Upper lobe of left lung (tissue), 4 donors: ENCODE results near the gene GALNT2.

Experiments
- POLR2A ChIP-seq, 4 donors: fragments of 450-650 bp; IDR thresholded peaks; one replicate each; pipeline ENCODE4 v1.5.1; 2016 to 2017; ENCODE audit warnings: antibody characterized with exemption in 4 of 4, mild to moderate bottlenecking in 2 of 4
- POLR2AphosphoS5 ChIP-seq, 2 donors: sonication (generic); formaldehyde crosslinking; IDR thresholded peaks; one replicate each; pipeline ENCODE4 v1.5.1; 2017; ENCODE audit warnings: antibody characterized with exemption in 2 of 2
- TF ChIP-seq, protein P1 (sequence below), 6 experiments: fragments of 450-650 bp in 4 of 6; fragments of 200-600 bp in 2 of 6; sonication (generic) in 2 of 6; IDR thresholded peaks; one replicate each; pipeline ENCODE4 v1.5.1; 2016 to 2019; ENCODE audit warnings: antibody characterized with exemption in 6 of 6

DNA sequence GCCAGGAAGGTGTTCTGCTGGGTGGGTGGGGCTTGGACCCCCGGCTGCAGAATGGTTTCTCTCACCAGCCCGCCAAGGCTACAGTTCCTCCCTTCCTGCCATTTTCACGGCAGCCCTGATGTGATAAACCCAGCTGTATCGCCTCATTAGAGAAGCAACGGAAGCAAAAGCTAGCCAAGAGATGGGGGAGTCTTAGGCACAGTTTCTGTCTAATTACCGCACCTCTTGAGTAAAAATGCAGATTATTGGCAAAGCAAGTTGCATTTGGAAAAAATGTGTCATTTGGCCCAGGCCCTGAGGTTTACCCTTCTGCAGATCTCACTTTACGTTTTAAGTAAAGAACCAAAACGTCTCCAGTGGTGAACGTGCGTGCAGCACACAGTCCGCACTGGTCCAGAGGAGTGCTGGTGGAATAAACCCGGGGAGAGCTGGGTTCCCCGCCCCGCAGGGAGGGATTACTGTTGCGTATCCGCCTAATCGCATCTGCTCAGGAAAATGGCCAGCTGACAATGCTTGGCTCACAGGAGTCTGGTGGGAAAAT, 109.9 kb downstream of the GALNT2 start:
- TF ChIP-seq, protein P1, sequence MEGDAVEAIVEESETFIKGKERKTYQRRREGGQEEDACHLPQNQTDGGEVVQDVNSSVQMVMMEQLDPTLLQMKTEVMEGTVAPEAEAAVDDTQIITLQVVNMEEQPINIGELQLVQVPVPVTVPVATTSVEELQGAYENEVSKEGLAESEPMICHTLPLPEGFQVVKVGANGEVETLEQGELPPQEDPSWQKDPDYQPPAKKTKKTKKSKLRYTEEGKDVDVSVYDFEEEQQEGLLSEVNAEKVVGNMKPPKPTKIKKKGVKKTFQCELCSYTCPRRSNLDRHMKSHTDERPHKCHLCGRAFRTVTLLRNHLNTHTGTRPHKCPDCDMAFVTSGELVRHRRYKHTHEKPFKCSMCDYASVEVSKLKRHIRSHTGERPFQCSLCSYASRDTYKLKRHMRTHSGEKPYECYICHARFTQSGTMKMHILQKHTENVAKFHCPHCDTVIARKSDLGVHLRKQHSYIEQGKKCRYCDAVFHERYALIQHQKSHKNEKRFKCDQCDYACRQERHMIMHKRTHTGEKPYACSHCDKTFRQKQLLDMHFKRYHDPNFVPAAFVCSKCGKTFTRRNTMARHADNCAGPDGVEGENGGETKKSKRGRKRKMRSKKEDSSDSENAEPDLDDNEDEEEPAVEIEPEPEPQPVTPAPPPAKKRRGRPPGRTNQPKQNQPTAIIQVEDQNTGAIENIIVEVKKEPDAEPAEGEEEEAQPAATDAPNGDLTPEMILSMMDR (IDR thresholded peaks at IDR 0.05): no peak
- TF ChIP-seq POLR2AphosphoS5 (IDR thresholded peaks at IDR 0.05) (no peak), POLR2A (IDR thresholded peaks at IDR 0.05) (no peak)
